ENCODE measurements around the gene PCDHA4. TPM values are rescaled to one million over a fixed set of nuclear protein-coding genes. Genes with fewer than 3 reads are reported as not detected.

PCDHA4 gene
- total RNA-seq, 4 donors from 2014 or later: 0.21 to 0.62 (median 0.54) TPM

- Histone ChIP-seq H3K4me1 (no peaks in the 10 kb centered on the region), H3K36me3 (no peaks in the 10 kb centered on the region), H3K27ac (no peak within 1 kb of the TSS), H3K27me3 (peaks cover 9% of the 10 kb centered on the region), H3K9me3 (peaks cover 20% of the 10 kb centered on the region), H3K4me3 (no peak within 1 kb of the TSS)
- WGBS: 19% methylated on average over 34 of the region's 44 CpGs
- DNase-seq (ENCODE audit: low spot score in 2 of 2): no peak
- TF ChIP-seq POLR2AphosphoS5 (IDR thresholded peaks at IDR 0.05): no peak
- no peak for TF ChIP-seq EP300 (IDR thresholded peaks at IDR 0.05)
- no peak for TF ChIP-seq CTCF (IDR thresholded peaks at IDR 0.05)
- no peak for TF ChIP-seq POLR2A (IDR thresholded peaks at IDR 0.05)
Observed at GRCh38 chr5:140855772-140856674, 49.2 kb downstream of the PCDHA4 start, which contains the start of gene PCDHA10. Gene PCDHA10, plus strand, starts transcription at chr5:140855897. Its CDS starts 152 bp downstream, at chr5:140856049.

- Histone ChIP-seq H3K27me3 (peaks cover 9% of the 10 kb centered on the region), H3K4me3 (no peak overlapping the region), H3K4me1 (no peaks in the 10 kb centered on the region), H3K36me3 (no peaks in the 10 kb centered on the region), H3K27ac (no peak overlapping the region), H3K9me3 (peaks cover 28% of the 10 kb centered on the region)
- DNase-seq (ENCODE audit: low spot score in 2 of 2): no peak
- TF ChIP-seq CTCF (IDR thresholded peaks at IDR 0.05) (no peak), POLR2AphosphoS5 (IDR thresholded peaks at IDR 0.05) (no peak), POLR2A (IDR thresholded peaks at IDR 0.05) (no peak), EP300 (IDR thresholded peaks at IDR 0.05) (no peak)
- WGBS: 67% methylated on average over 29 of the region's 94 CpGs
Observed at GRCh38 chr5:140857177-140857986, 50.5 kb downstream of the PCDHA4 start.

GRCh38 chr5:140857987-140858240 is 51.0 kb downstream of the PCDHA4 start:
- H3K9me3 ChIP-seq: peaks cover 33% of the 10 kb centered on the region

GRCh38 chr5:140862441-140863295 is 55.8 kb downstream of the PCDHA4 start:
- H3K27ac ChIP-seq: no peak overlapping the region
- 45% methylated on average over 29 of the region's 76 CpGs for WGBS

More at GRCh38 chr5:140857987-140858240, 51.0 kb downstream of the PCDHA4 start:
- Histone ChIP-seq H3K4me3 (no peak overlapping the region), H3K4me1 (no peaks in the 10 kb centered on the region), H3K36me3 (no peaks in the 10 kb centered on the region), H3K27me3 (peaks cover 14% of the 10 kb centered on the region), H3K27ac (no peak overlapping the region)
- WGBS: 65% methylated on average over 2 of the region's 22 CpGs
- no peak for DNase-seq (ENCODE audit: low spot score in 2 of 2)
- TF ChIP-seq POLR2A (IDR thresholded peaks at IDR 0.05) (no peak), EP300 (IDR thresholded peaks at IDR 0.05) (no peak), POLR2AphosphoS5 (IDR thresholded peaks at IDR 0.05) (no peak), CTCF (IDR thresholded peaks at IDR 0.05) (no peak)

More at GRCh38 chr5:140862441-140863295, 55.8 kb downstream of the PCDHA4 start:
- DNase-seq (ENCODE audit: low spot score in 2 of 2): no peak
- Histone ChIP-seq H3K4me3 (no peak overlapping the region), H3K4me1 (no peaks in the 10 kb centered on the region), H3K36me3 (no peaks in the 10 kb centered on the region), H3K9me3 (peaks cover 25% of the 10 kb centered on the region), H3K27me3 (peaks cover 6% of the 10 kb centered on the region)
- no peak for TF ChIP-seq EP300 (IDR thresholded peaks at IDR 0.05)
- TF ChIP-seq CTCF (IDR thresholded peaks at IDR 0.05): no peak
- no peak for TF ChIP-seq POLR2AphosphoS5 (IDR thresholded peaks at IDR 0.05)
- TF ChIP-seq POLR2A (IDR thresholded peaks at IDR 0.05): no peak

Other genes with a start within 250 kb of the PCDHA4 start
- gene SRA1, start 249.6 kb upstream of the PCDHA4 start, total RNA-seq: 10 to 100 TPM; 15.8 to 27.7 (median 17.6) TPM
- 10 to 100 TPM; 14.5 to 57.9 (median 27.3) TPM for gene APBB3, start 242.5 kb upstream of the PCDHA4 start, total RNA-seq
- 10 to 100 TPM; 30.7 to 85.0 (median 63.1) TPM for gene SLC35A4, start 242.2 kb upstream of the PCDHA4 start, total RNA-seq
- 10 to 100 TPM in 2 of 4 donors, 1 to 10 TPM in 2; 6.7 to 12.6 (median 9.9) TPM for gene CD14, start 173.9 kb upstream of the PCDHA4 start, total RNA-seq
- gene TMCO6, start 167.6 kb upstream of the PCDHA4 start, total RNA-seq: 10 to 100 TPM; 22.3 to 61.6 (median 38.8) TPM
- gene NDUFA2, start 159.4 kb upstream of the PCDHA4 start, total RNA-seq: 10 to 100 TPM; 47.2 to 62.8 (median 57.4) TPM
- 100 to 1,000 TPM in 2 of 4 donors, 10 to 100 TPM in 2; 73.2 to 149 (median 92.0) TPM for gene IK, start 159.2 kb upstream of the PCDHA4 start, total RNA-seq
- gene WDR55, start 142.2 kb upstream of the PCDHA4 start, total RNA-seq: 10 to 100 TPM; 15.7 to 41.5 (median 22.8) TPM
- 1 to 10 TPM in 3 of 4 donors, under 1 TPM in 1; 0.98 to 3.5 (median 2.6) TPM for gene DND1, start 133.5 kb upstream of the PCDHA4 start, total RNA-seq
- gene HARS1, start 115.7 kb upstream of the PCDHA4 start, total RNA-seq: 10 to 100 TPM; 73.3 to 87.0 (median 79.2) TPM
- 10 to 100 TPM; 21.0 to 57.0 (median 35.1) TPM for gene HARS2, start 115.6 kb upstream of the PCDHA4 start, total RNA-seq
- gene ZMAT2, start 106.6 kb upstream of the PCDHA4 start, total RNA-seq: 10 to 100 TPM; 18.2 to 36.3 (median 28.0) TPM
- gene PCDHA1, start 20.9 kb upstream of the PCDHA4 start, total RNA-seq: not detected
- not detected for gene PCDHA2, start 12.2 kb upstream of the PCDHA4 start, total RNA-seq
- under 1 TPM; 0.23 to 0.89 (median 0.40) TPM for gene PCDHA3, start 6.0 kb upstream of the PCDHA4 start, total RNA-seq
- gene PCDHA5, start 14.5 kb downstream of the PCDHA4 start, total RNA-seq: under 1 TPM in 3 of 4 donors, not detected in 1; 0.15 to 0.42 (median 0.16) TPM
- gene PCDHA6, start 20.9 kb downstream of the PCDHA4 start, total RNA-seq: under 1 TPM in 3 of 4 donors, not detected in 1; 0.55 to 0.89 (median 0.56) TPM
- under 1 TPM in 2 of 4 donors, not detected in 2; 0.38 to 0.52 TPM for gene PCDHA7, start 27.2 kb downstream of the PCDHA4 start, total RNA-seq
- under 1 TPM in 3 of 4 donors, not detected in 1; 0.16 to 0.40 (median 0.17) TPM for gene PCDHA8, start 34.1 kb downstream of the PCDHA4 start, total RNA-seq
- gene PCDHA9, start 41.3 kb downstream of the PCDHA4 start, total RNA-seq: under 1 TPM; 0.08 to 0.34 (median 0.26) TPM
- 1 to 10 TPM in 1 of 4 donors, under 1 TPM in 3; 0.42 to 1.0 (median 0.57) TPM for gene PCDHA10, start 48.8 kb downstream of the PCDHA4 start, total RNA-seq
- gene PCDHA11, start 61.9 kb downstream of the PCDHA4 start, total RNA-seq: under 1 TPM in 2 of 4 donors, not detected in 2; 0.26 to 0.93 TPM
- gene PCDHA12, start 68.2 kb downstream of the PCDHA4 start, total RNA-seq: under 1 TPM in 3 of 4 donors, not detected in 1; 0.36 to 0.85 (median 0.48) TPM
- under 1 TPM in 2 of 4 donors, not detected in 2; 0.38 to 0.47 TPM for gene PCDHA13, start 75.1 kb downstream of the PCDHA4 start, total RNA-seq
- gene PCDHAC1, start 119.2 kb downstream of the PCDHA4 start, total RNA-seq: under 1 TPM in 3 of 4 donors, not detected in 1; 0.11 to 0.64 (median 0.18) TPM
- under 1 TPM in 1 of 4 donors, not detected in 3; 0.13 TPM for gene PCDHAC2, start 159.4 kb downstream of the PCDHA4 start, total RNA-seq
- gene PCDHB1, start 244.3 kb downstream of the PCDHA4 start, total RNA-seq: not detected